ENCODE measurements around the gene VSIG2.
A peak's percentile ranks its signal among the peaks of the same experiment; 100 is the strongest.

VSIG2 gene

DNA sequence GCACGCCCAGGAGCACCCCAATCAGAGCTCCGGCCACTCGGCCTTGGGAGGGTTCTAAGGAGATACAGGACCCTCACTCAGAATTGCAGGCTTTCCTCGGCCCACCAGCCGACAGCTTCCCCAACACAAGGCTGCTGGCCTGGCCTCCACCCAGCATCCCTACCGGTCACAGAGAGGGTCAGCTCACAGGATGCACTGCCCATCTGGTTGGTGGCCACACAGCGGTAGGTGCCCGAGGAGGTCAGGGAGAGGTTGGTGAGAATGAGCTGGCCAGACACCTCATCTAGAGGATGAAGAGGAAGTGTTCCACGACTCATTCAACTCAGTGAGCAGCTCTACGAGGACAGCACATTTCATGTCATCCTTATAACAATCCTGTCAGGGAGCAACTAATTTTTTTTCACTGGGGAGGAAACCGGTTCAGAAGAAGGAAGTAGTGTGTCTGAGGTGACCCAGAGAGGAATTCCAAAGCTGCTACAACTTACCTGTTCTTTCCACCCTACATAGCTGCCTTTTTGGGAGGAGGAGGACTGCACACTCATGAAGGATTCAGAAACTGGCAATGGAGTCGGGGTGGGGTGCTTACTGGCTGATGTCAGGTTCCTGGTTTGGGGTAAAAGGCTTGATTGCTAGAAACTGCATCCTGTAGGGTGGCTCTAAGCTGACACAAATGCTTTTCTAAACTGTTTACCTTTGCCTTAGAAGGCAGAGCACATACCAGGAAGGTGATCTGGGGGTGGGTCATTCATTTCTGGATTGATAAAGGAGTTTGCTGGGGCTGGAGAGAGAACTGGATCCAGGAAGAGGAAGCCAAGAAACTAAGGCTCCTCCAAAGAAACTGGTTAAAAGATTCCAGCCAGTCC lies 3.3 kb downstream of the VSIG2 start:
- no peak for DNase-seq (ENCODE audit: low spot score)

DNA sequence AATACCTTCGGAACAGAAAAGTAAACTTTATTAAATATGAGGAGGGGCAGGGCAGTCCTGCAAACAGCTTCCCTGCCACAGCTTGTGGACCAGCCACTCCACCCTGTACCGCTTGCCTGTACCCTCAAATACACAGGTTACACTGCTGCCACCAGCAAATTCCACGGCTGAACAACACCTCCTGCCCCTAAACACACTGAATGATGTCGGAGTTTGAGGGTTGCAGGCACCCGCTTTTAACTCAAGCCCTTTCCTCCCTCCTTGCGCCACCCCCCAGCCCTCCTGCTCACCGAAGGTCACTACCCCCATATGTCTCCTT lies 4.0 kb downstream of the VSIG2 start:
- DNase-seq (ENCODE audit: low spot score): no peak

DNA sequence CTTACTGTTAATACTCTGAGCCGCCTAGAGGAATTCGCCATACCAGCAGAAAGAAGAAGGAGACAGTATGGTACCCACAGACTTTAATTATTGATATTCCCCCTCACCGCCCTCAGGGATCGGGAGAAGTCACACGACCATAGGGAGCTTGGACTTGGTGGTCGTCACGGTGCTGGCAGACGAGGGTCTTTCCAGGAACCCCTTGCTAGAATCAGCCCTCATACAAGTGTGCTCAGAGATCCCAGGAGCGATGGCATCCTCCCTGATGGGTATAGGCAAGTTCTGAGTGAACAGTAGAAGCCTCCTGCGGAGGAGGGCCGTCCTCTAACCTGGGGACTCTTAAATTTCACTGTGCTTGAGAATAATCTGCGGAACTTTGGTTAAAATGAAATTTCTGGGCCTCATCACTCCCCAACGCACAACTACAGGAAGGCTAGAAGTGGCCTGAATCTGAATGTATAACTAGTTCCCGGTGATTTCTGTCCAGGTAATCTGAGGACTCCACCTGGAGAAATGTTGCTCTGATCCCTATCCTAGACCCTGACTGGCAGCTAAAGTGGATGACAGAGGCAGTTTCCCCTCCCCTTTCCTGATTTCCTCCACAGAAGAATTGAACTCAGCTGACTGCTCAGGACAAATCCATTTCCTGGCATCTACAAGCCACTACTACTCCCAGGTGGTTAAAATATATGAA lies 4.5 kb downstream of the VSIG2 start:
- DNase-seq (ENCODE audit: low spot score): no peak

DNA sequence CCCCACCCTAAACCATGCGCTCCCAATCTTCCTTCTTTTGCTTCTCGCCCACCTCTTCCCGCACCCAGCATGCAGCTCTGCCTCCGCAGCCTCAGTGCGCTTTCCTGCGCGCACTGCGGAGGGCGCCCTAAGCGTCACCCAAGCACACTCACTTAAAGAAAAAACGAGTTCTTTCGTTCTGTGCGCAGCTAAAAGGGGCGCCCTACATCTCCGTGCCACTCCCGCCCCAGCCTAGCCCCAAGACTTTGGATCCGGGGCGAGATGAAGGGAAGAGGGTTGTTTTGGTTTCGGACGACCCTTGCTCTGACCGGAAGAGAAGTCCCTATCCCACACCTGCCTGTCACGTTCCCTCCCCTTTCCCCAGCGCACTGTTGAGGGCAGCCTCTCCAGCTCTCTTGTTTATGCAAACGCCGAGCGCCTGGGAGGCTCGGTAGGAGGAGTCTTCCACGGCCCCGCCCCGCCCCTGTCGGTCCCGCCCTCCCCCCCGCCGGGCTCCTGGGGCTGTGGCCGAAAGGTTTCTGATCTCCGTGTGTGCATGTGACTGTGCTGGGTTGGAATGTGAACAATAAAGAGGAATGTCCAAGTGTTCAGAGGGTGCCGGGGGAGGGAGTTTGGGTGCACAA lies 5.3 kb downstream of the VSIG2 start:
- DNase-seq (ENCODE audit: low spot score): peak; percentile 80

DNA sequence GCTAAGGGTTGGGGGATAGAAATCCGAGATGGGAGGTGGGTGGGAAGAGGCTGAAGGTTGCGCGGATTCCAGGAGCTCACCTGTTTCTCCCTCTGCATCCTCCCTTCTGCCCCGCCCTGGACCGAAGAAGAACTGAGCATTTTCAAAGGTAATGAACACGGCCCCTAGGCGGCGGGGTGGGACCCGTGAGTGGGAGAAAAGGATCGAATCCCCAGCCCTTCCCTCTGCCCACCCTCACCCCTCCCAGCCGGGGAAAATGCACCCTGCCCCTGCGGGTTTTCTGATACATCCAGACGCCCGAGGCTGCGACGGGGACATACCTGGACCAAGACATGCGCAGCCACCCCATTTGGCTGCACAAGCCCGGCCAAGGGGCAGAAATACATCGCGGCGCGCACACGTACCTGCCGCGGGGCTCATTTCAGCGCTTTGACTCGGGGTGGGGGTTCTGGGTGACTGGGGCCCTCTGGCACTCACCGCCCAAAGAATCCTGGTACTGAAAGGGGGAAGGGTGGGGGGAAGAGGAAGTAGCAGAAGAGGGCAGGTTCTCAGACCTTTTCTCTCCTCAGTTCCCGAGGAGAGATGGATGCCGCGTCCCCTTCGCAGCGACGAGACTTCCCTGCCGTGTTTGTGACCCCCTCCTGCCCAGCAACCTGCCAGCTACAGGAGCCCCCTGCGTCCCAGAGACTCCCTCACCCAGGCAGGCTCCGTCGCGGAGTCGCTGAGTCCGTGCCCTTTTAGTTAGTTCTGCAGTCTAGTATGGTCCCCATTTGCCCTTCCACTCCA lies 6.0 kb downstream of the VSIG2 start:
- peak; percentile 26 for DNase-seq (ENCODE audit: low spot score)

DNA sequence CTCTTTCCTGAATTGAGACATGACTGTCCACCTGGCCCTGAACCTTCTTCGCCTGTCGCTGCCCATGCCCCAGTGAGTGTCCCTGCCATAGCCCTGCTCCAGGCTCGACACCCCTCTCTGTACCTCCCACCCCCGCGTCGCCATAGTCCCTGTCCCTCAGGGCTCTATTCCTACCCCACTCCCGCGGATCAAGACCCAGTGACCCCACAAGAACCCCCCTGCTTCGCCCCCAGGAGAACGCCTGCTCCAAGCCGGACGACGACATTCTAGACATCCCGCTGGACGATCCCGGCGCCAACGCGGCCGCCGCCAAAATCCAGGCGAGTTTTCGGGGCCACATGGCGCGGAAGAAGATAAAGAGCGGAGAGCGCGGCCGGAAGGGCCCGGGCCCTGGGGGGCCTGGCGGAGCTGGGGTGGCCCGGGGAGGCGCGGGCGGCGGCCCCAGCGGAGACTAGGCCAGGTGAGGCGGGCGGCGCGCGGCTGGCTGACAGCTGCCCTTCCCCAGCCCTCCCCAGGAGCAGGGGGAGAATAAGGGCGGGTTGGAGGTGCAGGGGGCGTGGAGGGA lies 6.7 kb downstream of the VSIG2 start:
- no peak for DNase-seq (ENCODE audit: low spot score)

DNA sequence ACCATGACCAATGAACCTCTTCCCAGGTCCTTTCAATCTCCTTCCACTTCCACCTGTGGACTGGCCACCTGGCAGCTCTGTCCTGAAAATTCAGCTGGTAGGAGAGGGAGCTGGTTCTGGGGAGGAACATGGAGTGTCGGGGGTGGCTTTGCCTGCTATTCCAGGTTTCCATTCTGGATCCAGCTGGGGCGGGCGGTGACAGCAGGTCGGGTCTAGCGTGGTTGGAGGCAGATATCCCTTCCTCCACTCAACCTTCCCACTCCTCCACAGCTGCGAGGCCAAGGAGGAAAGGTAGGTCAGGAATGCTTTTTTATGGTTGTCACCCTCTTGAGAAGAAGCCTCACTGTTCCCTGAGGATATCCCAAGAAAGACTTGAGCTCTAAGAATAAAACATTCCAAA lies 9.0 kb downstream of the VSIG2 start:
- no peak for DNase-seq (ENCODE audit: low spot score)

DNA sequence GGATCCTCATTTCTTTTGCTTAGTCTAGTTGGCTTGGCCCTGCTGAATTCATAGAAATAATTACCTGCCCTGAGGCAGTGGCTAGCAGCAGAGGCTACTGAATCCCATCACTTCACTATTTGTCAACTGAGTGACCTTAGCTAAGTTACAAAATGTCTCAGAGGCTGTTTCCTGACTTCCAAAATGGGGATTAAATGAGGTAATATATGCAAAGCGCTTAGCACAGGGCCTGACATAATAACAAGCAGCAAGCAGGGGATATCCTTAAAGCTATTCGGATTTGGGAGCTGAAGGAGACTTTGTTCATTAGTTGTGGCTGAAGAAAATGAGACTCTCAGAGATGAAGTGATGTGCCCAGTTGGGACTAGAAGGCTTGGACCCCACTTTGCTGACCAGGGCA lies 9.5 kb downstream of the VSIG2 start:
- DNase-seq (ENCODE audit: low spot score): no peak

DNA sequence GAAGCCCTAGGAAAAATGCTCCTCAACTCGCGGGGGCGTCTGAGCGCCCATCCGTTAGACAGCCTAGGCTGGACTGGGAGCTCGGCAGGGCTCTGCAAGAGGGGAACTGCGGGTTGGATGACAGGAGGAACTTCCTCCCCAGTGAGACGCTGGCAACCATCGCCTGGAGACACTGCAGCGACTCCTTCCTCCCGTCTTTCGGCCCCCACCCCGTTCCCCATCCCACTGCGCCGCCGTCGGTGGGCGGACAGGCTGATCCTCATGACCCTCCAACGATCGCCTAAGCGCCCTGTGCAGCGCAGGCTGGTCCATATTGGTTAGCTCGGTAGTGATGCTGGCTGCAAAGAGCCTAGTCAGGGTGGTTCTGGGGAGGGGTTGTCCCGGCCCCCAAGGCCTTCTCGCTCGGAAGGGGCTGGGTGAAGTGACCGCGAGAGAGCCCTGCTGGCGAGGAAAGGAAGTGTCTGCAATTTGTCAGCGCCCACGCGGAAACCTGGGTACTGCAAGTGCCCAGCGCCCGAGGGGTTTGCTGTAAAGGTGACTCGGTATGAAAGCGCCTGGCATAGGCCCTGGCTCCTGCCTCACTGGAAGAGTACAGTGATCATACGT lies 11.7 kb downstream of the VSIG2 start:
- DNase-seq (ENCODE audit: low spot score): peak; percentile 52

DNA sequence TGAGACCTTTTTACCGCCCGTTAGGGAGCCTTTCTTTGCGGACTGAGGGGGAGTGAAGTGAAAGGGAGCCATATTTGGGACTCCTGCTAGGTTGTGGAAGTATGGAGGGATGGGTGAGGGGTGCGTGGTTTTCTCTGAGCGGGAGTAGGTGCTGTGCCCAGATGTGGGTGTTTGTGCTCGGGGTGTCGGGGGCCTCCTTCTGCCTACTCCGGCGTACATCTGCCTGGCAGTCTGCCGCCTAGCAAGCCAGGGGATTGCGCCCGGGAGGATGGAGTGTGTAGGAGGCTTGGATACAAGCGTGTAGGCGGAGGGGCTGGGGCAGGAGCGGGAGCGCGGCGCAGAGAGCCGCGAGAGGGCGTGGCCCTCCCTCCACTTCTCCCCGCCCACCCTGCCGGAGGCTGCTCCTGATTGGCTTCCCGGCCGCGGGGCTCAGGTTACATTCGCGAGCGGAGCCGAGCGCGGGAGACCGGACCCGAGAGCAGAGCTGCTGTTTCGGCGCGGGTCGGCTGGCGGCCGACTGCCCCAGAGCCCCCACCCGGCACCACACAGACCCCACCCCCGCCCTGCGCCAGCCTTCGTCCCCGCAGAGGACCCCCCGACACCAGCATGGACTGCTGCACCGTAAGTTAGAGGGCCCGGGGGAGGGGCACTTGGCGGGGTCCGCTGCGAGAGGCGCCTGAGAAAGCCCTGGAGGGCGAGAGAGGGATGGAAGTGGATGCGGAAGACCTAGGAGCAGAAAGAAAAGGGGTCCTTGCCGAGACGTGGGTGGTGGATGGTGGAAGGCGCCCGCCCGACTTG lies 12.4 kb downstream of the VSIG2 start, which contains the start of gene NRGN:
Gene NRGN, plus strand, starts transcription at position 464 of the 798 bp plus-strand sequence. Its CDS starts 143 bp downstream, at position 607.
- peak; percentile 80 for DNase-seq (ENCODE audit: low spot score)

DNA sequence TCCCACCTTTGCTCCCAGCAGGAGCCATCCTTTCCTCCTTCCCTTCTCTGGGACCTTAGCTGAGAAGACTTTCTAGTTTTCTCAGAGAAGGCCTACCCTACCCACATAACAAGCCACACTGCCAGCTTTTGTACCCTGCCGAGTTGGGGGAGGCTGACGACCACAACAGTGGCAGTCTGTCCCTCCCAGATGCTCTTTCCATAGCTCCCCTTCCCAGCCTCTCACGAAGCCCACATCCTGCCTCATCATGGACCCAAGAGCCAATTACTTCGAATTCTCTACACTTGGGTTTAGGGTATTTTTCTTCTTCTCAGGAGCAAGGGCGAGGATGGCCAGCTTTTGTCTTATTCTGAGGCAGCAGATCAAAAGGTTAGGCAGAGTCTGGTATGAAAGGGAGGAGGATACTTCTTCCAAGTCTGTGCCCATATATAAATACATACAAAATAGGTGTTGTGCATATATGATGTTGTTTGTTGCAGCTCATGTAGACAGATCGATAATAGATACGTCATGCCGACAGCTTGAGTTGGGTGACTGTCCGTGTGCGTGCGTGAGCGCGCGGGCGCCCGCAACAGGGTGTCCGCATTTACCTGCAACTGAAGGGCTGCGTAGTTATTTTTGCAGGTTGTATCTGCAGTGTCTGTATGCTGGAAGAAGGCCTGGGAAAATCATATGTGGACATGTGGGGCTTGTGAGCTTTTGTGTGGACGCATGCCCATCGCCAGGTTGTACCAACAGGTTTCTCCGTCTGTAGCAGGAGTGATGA lies 13.2 kb downstream of the VSIG2 start:
- DNase-seq (ENCODE audit: low spot score): no peak

DNA sequence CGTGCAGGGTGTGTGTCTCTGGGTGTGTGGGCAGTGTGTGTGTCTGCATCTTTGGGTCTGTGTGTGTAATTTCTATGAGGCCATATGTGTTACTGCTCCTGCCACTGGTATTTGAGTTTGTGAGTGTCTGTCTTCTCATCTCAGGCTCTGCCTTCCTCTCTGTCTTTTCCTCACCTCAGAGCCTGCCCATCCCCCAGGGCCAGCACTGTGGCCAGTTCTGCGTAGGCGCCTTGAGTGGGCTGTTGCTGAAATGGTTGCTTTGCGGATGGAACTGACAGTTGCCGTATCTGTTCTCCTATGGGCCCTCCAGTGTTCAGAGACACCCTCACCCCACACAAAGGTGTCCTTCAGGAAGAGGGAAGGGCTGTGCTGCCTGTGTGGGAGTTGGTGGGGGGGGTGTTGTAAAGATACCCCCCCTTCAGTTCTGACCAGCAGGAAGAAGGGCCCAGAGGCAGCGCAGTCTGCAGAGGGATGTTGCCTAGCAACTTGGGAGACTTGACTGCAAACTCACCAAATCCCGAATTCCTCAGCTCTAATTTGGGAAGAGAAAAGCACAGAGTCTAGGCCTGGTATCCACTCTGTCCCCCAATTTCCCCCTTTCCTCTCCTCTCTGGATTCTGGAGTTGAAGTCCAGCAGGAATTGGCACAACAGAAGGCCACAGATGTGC lies 14.3 kb downstream of the VSIG2 start:
- no peak for DNase-seq (ENCODE audit: low spot score)

DNA sequence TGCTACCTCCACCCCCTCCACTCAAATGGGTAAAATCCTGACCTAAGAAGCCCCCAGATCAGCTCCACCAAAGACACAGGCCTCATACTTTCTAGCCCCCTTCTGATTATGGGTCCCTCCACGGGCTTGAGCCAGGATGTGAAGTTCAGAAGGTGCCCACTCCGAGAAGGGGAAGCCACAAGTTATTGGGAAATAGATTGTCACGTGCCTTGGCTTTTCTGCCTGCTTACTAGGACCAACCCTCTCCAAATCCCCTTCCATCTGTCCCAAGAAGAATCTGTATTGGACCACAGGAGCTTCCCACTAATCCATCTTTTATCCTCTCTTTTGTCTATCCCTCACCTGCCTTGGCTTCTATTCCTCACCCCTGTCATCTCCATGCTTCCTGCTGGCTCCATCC lies 15.3 kb downstream of the VSIG2 start:
- no peak for DNase-seq (ENCODE audit: low spot score)

DNA sequence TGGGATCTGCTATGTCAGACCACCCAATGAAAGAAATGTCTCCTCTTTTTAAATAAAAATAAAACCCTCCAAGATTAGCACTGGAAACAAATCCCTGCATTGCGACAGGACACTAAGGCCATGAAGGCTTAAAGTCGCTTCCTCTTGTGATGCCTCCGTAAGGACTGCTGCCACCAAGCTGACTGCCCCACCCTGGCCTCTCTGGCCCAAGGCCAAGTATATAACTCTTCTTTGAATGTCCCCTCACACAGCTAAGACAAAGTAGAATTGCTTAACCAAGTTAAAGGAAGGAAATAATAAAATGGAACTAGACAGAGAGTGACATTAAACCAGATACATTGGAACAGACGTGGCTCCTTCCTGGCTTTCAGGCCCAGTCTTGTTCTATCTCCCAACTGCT lies 19.8 kb downstream of the VSIG2 start:
- DNase-seq (ENCODE audit: low spot score): no peak

DNA sequence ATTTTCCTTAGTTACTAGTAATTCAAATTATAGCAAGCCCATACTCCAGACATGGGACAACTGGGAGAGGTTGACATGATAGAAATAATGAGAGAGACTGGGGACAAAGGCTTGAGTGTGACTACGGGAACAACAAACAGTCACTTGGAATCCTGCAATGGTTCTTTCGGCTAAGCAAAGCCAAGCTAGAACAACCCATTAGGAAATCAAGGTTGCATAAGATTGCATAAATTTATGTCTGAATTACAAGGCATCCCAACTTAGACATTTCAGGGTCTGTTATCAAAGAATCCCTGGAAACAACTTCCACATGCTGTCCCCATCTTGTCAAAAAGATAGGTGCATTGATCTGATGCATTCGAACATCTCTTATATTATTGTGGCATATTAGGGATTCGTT lies 22.5 kb downstream of the VSIG2 start:
- no peak for DNase-seq (ENCODE audit: low spot score)

DNA sequence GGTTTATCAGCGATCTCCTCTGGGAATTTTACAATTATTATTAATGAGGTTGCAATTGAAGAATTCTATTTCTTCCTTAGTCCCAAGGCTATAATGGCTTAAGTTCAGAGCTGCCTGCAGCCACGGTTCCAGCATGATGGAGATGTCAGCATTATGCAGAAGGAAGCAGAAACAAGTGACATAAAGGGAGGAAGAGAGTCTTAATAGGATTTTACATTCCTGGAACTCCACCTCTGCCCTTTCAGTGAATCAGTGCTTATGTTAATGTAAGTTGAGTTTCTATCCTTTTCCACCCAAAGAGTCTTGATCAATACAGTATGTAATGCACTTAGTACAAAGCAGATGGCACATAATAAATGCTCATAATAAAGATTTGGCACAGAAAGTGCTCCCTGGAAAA lies 23.9 kb downstream of the VSIG2 start:
- no peak for DNase-seq (ENCODE audit: low spot score)

DNA sequence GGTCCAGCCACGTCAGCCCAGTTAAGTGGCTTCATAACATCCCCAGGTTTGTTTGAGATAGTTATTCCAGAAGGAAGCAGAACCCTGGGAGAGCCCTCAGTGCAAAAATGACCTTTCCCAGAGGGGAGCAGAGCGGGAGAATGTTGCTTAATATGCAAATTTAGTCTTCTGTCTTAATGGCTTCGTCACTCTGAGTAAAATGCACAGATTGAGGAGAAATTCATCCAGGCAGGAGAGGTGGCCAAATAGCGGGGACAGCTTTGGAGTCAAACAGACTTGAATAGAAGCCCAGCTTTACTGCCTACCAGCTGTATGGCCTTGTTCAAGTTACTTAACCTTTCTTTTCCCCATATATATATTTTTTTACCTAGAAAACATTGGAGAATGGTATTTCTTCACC lies 24.6 kb downstream of the VSIG2 start:
- no peak for DNase-seq (ENCODE audit: low spot score)

DNA sequence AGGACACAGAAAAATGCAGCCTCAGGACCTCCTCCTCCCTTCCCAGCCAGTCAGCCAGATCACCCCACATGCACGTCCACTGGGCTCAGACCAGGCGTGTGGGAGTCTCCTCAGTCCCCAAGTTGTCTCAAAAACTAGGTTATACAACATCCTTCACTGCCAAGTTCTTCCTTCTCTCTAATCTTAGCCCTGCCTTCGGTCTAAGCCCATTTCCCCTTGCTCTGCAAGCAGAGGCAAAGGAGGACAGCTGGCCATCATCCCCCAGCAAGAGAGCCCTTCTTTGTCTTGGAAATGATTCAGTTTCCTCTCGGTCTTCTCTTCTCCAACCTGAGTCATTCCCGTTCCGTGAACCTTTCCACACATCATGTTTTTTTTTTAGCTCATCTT lies 26.3 kb downstream of the VSIG2 start:
- no peak for DNase-seq (ENCODE audit: low spot score)

DNA sequence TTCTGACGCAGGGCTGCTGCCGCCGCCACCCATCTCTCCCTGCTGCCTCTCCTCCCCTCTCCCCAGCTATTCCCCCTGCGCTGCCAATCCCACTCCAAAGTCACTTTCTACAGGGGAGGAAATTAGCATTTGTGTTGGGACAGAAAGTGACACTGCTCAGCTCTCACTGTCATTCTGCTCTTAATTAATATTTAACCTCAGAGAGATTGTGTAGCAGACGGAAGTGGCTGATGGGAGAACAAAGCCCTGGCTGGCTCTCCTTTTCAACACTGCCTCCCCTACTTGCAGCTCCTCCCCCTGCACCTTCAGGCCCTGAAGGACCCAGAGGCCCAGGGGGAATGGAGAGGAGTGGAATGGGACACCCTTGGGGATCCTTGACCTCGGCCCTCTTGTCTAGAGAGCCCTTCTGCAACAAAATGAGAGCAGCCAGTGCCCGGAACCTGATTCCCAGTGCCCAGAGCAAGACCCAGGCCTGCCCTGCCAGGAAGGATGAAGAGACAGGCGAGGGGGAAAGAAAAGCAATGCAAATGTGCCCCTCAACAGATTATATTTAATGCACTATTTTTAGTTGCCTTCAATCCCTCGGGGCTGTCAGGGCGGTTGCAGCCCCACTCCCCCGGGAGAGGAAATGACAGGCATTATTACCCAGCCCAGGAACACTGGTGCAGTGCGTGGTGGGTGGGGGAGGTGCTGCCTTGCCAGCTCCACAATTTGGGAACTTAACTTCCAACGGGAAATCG lies 26.9 kb downstream of the VSIG2 start:
- DNase-seq (ENCODE audit: low spot score): no peak
